HCT116 (cell line): Measurements from ENCODE around the gene NRXN2. TPM values are rescaled to one million over a fixed set of nuclear protein-coding genes. Genes with fewer than 3 reads are reported as not detected.

ENCODE experiments used
- ATAC-seq: fragments of 200-7000 bp; cut with Tn5 transposase; 2 replicates; pipeline ENCODE4 v1.9.1; 2020; ENCODE audit warnings: mild to moderate bottlenecking, moderate library complexity
- BruUV-seq: library from RNA; stranded (reverse); fragments of 400-500 nt; replicated peaks from 2 replicates; lab custom pipeline; 2021; lab: Mats Ljungman, UMichigan
- CTCF ChIA-PET: fragments of 300-600 bp; sonication (Branson Sonifier 250); formaldehyde crosslinking; loops from one replicate; lab custom pipeline; 2021; ENCODE audit warnings: antibody characterized with exemption; lab: Charles Lee
- POLR2A ChIA-PET: fragments of 300-600, 350-600 bp; sonication (Branson Sonifier 250); formaldehyde crosslinking; loops from one replicate; lab custom pipeline; 2021; ENCODE audit warnings: antibody characterized with exemption; lab: Charles Lee
- RAD21 ChIA-PET, 2 experiments: fragments of 300-600 bp; sonication (Branson Sonifier 250); formaldehyde crosslinking; loops; one replicate each; lab custom pipeline; 2023; ENCODE audit warnings: low total read pairs in 2 of 2; ENCODE audit not compliant: uncharacterized antibody in 2 of 2, unreplicated experiment in 2 of 2, low non-redundant PET in 1 of 2; lab: Charles Lee
- DNase-seq: peaks from one replicate; pipeline ENCODE4 v3.0.0-alpha.2; 2010; ENCODE audit warnings: low read depth, low spot score
- H2AFZ ChIP-seq: fragments of 200-600 bp; shearing (Covaris generic), sonication (generic); 2 replicates; pipeline ENCODE4 v1.6.1; 2017; ENCODE audit warnings: low read depth, mixed run types, mixed read lengths, antibody characterized with exemption, low read length; ENCODE audit not compliant: poor library complexity, severe bottlenecking
- H3K27ac ChIP-seq: 2 replicates; pipeline ENCODE4 v1.5.1; 2012; ENCODE audit warnings: low read depth, low read length
- H3K27me3 ChIP-seq: fragments of 200-600 bp; sonication (generic); 2 replicates; pipeline ENCODE4 v1.6.1; 2016; ENCODE audit warnings: mixed run types, low read length, mixed read lengths; ENCODE audit not compliant: insufficient read depth
- H3K36me3 ChIP-seq, 2 experiments: fragments of 200-500 bp in 1 of 2; fragments of 200-600 bp in 1 of 2; sonication (Bioruptor generic) in 1 of 2; sonication (generic) in 1 of 2; 2 replicates each; pipeline versions ENCODE4 v1.5.1 to v1.6.1; 2014 to 2016; ENCODE audit warnings: low read length in 2 of 2, inconsistent platforms in 1 of 2, mixed read lengths in 1 of 2, mixed run types in 1 of 2; ENCODE audit not compliant: insufficient read depth in 2 of 2, control insufficient read depth in 1 of 2
- H3K4me1 ChIP-seq, 2 experiments: fragments of 200-600 bp in 1 of 2; sonication (generic) in 1 of 2; 2 replicates each; pipeline versions ENCODE4 v1.5.1 to v1.6.1; 2012 to 2017; ENCODE audit warnings: low read length in 2 of 2, inconsistent platforms in 1 of 2, mild to moderate bottlenecking in 1 of 2, mixed read lengths in 1 of 2, mixed run types in 1 of 2, moderate library complexity in 1 of 2; ENCODE audit not compliant: insufficient read depth in 2 of 2, control insufficient read depth in 1 of 2
- H3K4me2 ChIP-seq: fragments of 200-600 bp; sonication (generic); 2 replicates; pipeline ENCODE4 v1.6.1; 2017; ENCODE audit warnings: mixed run types, low read length, mixed read lengths
- H3K4me3 ChIP-seq, 2 experiments: fragments of 200-600 bp in 1 of 2; sonication (generic) in 1 of 2; replicated peaks in 1 of 2; 2 replicates each; pipeline ENCODE4 v1.5.1; 2011 to 2016; ENCODE audit warnings: low read length in 2 of 2, control low read depth in 1 of 2, low read depth in 1 of 2, mild to moderate bottlenecking in 1 of 2, mixed read lengths in 1 of 2, mixed run types in 1 of 2
- H3K79me2 ChIP-seq: fragments of 200-600 bp; sonication (generic); 2 replicates; pipeline ENCODE4 v1.6.1; 2017; ENCODE audit warnings: mild to moderate bottlenecking, mixed run types, low read length, moderate library complexity, mixed read lengths; ENCODE audit not compliant: insufficient read depth
- H3K9ac ChIP-seq: fragments of 200-600 bp; sonication (generic); 2 replicates; pipeline ENCODE4 v1.6.1; 2016; ENCODE audit warnings: low read length, mixed read lengths
- H3K9me2 ChIP-seq: fragments of 200-600 bp; sonication (generic), shearing (Covaris generic); 2 replicates; pipeline ENCODE4 v1.6.1; 2017; ENCODE audit warnings: mixed run types, mild to moderate bottlenecking, moderate library complexity; ENCODE audit not compliant: insufficient read depth
- H3K9me3 ChIP-seq, 2 experiments: fragments of 200-500 bp in 1 of 2; fragments of 200-600 bp in 1 of 2; sonication (Bioruptor generic) in 1 of 2; sonication (generic) in 1 of 2; 2 replicates each; pipeline ENCODE4 v1.6.1; 2014 to 2017; ENCODE audit warnings: low read length in 2 of 2, mixed read lengths in 2 of 2, inconsistent platforms in 1 of 2, low read depth in 1 of 2, mild to moderate bottlenecking in 1 of 2, mixed run types in 1 of 2, moderate library complexity in 1 of 2; ENCODE audit not compliant: control insufficient read depth in 1 of 2, insufficient read depth in 1 of 2
- H4K20me1 ChIP-seq: fragments of 200-600 bp; sonication (generic), shearing (Covaris generic); 2 replicates; pipeline ENCODE4 v1.6.1; 2017; ENCODE audit warnings: mixed run types, mild to moderate bottlenecking, moderate library complexity; ENCODE audit not compliant: insufficient read depth
- ATF3 ChIP-seq: IDR thresholded peaks from 2 replicates; pipeline ENCODE4 v1.6.1; 2012
- CEBPB ChIP-seq: IDR thresholded peaks from 2 replicates; pipeline ENCODE4 v1.6.1; 2012; ENCODE audit warnings: low read depth
- EGR1 ChIP-seq: IDR thresholded peaks from 2 replicates; pipeline ENCODE4 v1.6.1; 2012; ENCODE audit warnings: low read depth
- ELF1 ChIP-seq: IDR thresholded peaks from 2 replicates; pipeline ENCODE4 v1.6.1; 2012; ENCODE audit warnings: low read depth, borderline replicate concordance
- EZH2phosphoT487 ChIP-seq: fragments of 200-600 bp; IDR thresholded peaks from 2 replicates; pipeline ENCODE4 v1.6.1; 2018; ENCODE audit warnings: antibody characterized with exemption, borderline replicate concordance
- FOSL1 ChIP-seq: IDR thresholded peaks from 2 replicates; pipeline ENCODE4 v1.6.1; 2012; ENCODE audit warnings: low read depth
- JUND ChIP-seq: IDR thresholded peaks from 2 replicates; pipeline ENCODE4 v1.6.1; 2012
- MAX ChIP-seq: IDR thresholded peaks from 2 replicates; pipeline ENCODE4 v1.6.1; 2012
- POLR2AphosphoS5 ChIP-seq: IDR thresholded peaks from 2 replicates; pipeline ENCODE4 v1.6.1; 2011; ENCODE audit warnings: mild to moderate bottlenecking, low read depth, low read length, moderate library complexity
- RAD21 ChIP-seq: IDR thresholded peaks from 2 replicates; pipeline ENCODE4 v1.6.1; 2012; ENCODE audit warnings: low read depth, mild to moderate bottlenecking
- REST ChIP-seq: IDR thresholded peaks from 2 replicates; pipeline ENCODE4 v1.6.1; 2012; ENCODE audit warnings: low read depth
- SIN3A ChIP-seq: IDR thresholded peaks from 2 replicates; pipeline ENCODE4 v1.6.1; 2012; ENCODE audit warnings: low read depth
- SP1 ChIP-seq: IDR thresholded peaks from 2 replicates; pipeline ENCODE4 v1.6.1; 2012; ENCODE audit warnings: low read depth
- TCF7L2 ChIP-seq: IDR thresholded peaks from 2 replicates; pipeline ENCODE4 v1.7.0; 2011; ENCODE audit warnings: borderline replicate concordance, inconsistent platforms; ENCODE audit not compliant: insufficient read depth, insufficient read length; ENCODE audit errors: extremely low read depth
- YY1 ChIP-seq: IDR thresholded peaks from 2 replicates; pipeline ENCODE4 v1.6.1; 2011; ENCODE audit warnings: low read length, low read depth, moderate library complexity, mild to moderate bottlenecking; ENCODE audit not compliant: insufficient replicate concordance; ENCODE audit errors: extremely low read depth
- ZFX ChIP-seq: fragments of 450-650 bp; IDR thresholded peaks from 2 replicates; pipeline ENCODE4 v1.6.1; 2017
- ZNF274 ChIP-seq: fragments of 200-500 bp; sonication (Bioruptor generic); IDR thresholded peaks from 2 replicates; pipeline ENCODE4 v1.6.1; 2014; ENCODE audit warnings: mild to moderate bottlenecking, low read depth, low read length, inconsistent platforms
- intact Hi-C: fragments of 100-400 bp; cut with micrococcal nuclease; formaldehyde crosslinking; loops from 2 replicates; pipeline ENCODE4 v1.10.0; 2022
- total RNA-seq: library from RNA; stranded (reverse); gene quantifications from one replicate; pipeline ENCODE4 v1.2.1, GENCODE V29; 2021; ENCODE audit not compliant: unreplicated experiment

Gene NRXN2
- total RNA-seq, 1 experiment from 2014 or later = 1.5 TPM

GRCh38 chr11:64763526-64764039, 40.6 kb upstream of the NRXN2 start (continued):
- TF ChIP-seq TCF7L2 = no peak

GRCh38 chr11:64762674-64763525, 39.9 kb upstream of the NRXN2 start:
- Histone ChIP-seq H3K9me2 (no peaks in the 10 kb centered on the region), H3K79me2 (peaks cover 31% of the 10 kb centered on the region), H3K27ac (peak overlapping the region; percentile 36; the same call in 1 of the 2 replicates), H4K20me1 (peaks cover 20% of the 10 kb centered on the region; the same call in 1 of the 2 replicates), H3K4me1 (peaks cover 0 to 5% of the 10 kb centered on the region in 2 experiments; a peak in 1 of 4 replicates), H3K4me2 (no peak overlapping the region), H2AFZ (no peak overlapping the region), H3K9ac (no peak overlapping the region), H3K36me3 (peaks cover 39 to 47% of the 10 kb centered on the region in 2 experiments), H3K27me3 (no peaks in the 10 kb centered on the region), H3K4me3 (no peak overlapping the region), H3K9me3 (no peaks in the 10 kb centered on the region)
- TF ChIP-seq SP1 (no peak), ATF3 (no peak), EGR1 (no peak), POLR2AphosphoS5 (no peak), JUND (no peak), FOSL1 (no peak), MAX (no peak), RAD21 (no peak), REST (no peak), TCF7L2 (no peak), ZNF274 (no peak), ELF1 (no peak), CEBPB (no peak), ZFX (no peak), YY1 (no peak), EZH2phosphoT487 (no peak), SIN3A (no peak)
- intact Hi-C loops = no loop called here
- ATAC-seq (no peak), DNase-seq (no peak)
- no TSS peak for BruUV-seq
- ChIA-PET RAD21 (interaction anchor here in 1 of 2 experiments (0.6 kb wide), 1 partner anchor 20 kb away, joined by 3 read pairs; no protein-coding TSS in a partner anchor), POLR2A (interaction anchor here (0.9 to 1.6 kb wide), 2 partner anchors 16 kb away, joined by 5 read pairs; partner anchors contain the start of gene SF1), CTCF (no interaction called here)
